IMR-90 (cell line): Measurements from ENCODE around the gene HCN3.

ENCODE experiments used
- CEBPB ChIP-seq: IDR thresholded peaks from 2 replicates; pipeline ENCODE4 v1.6.1; 2012; ENCODE audit warnings: low read depth, low read length, improper control_type of control experiment
- CHD1 ChIP-seq: IDR thresholded peaks from 2 replicates; pipeline ENCODE4 v1.6.1; 2012; ENCODE audit warnings: low read depth, low read length, improper control_type of control experiment
- FOS ChIP-seq: fragments of 150-350 bp; IDR thresholded peaks from 2 replicates; pipeline ENCODE4 v1.6.1; 2016; ENCODE audit warnings: low read depth, low read length
- MAFK ChIP-seq: IDR thresholded peaks from 2 replicates; pipeline ENCODE4 v1.6.1; 2012; ENCODE audit warnings: low read depth, low read length, improper control_type of control experiment
- MAZ ChIP-seq: IDR thresholded peaks from 2 replicates; pipeline ENCODE4 v1.6.1; 2012; ENCODE audit warnings: low read depth, mild to moderate bottlenecking, low read length, improper control_type of control experiment, moderate library complexity, borderline replicate concordance
- MXI1 ChIP-seq: IDR thresholded peaks from 2 replicates; pipeline ENCODE4 v1.6.1; 2012; ENCODE audit warnings: low read depth, mild to moderate bottlenecking, low read length, moderate library complexity, borderline replicate concordance
- NFE2L2 ChIP-seq: fragments of 150-350 bp; IDR thresholded peaks from 2 replicates; pipeline ENCODE4 v1.6.1; 2016; ENCODE audit warnings: low read depth, mild to moderate bottlenecking, low read length
- POLR2A ChIP-seq: IDR thresholded peaks from 2 replicates; pipeline ENCODE4 v1.6.1; 2012; ENCODE audit warnings: mild to moderate bottlenecking, low read depth, low read length
- RAD21 ChIP-seq: IDR thresholded peaks from 2 replicates; pipeline ENCODE4 v1.6.1; 2012; ENCODE audit warnings: low read length, improper control_type of control experiment
- RCOR1 ChIP-seq: IDR thresholded peaks from 2 replicates; pipeline ENCODE4 v1.6.1; 2012; ENCODE audit warnings: mild to moderate bottlenecking, low read length, improper control_type of control experiment; ENCODE audit not compliant: insufficient replicate concordance
- SMC3 ChIP-seq: fragments of 150-350 bp; IDR thresholded peaks from 2 replicates; pipeline ENCODE4 v1.6.1; 2016; ENCODE audit warnings: low read depth, mild to moderate bottlenecking, antibody characterized with exemption, low read length, moderate library complexity
- TF ChIP-seq, protein P1 (sequence below): conservative IDR thresholded peaks from 2 replicates; pipeline ENCODE4 v1.5.1; 2012; ENCODE audit warnings: mild to moderate bottlenecking, low read depth, low read length, improper control_type of control experiment
- TF ChIP-seq, protein P2 (sequence below): fragments of 150-350 bp; IDR thresholded peaks from 2 replicates; pipeline ENCODE4 v1.6.1; 2017; ENCODE audit warnings: mild to moderate bottlenecking, antibody characterized with exemption, low read length, low read depth
- TF ChIP-seq, protein P3 (sequence below): fragments of 150-350 bp; IDR thresholded peaks from 2 replicates; pipeline ENCODE4 v1.6.1; 2016; ENCODE audit warnings: low read depth, mild to moderate bottlenecking, low read length, moderate library complexity, borderline replicate concordance

DNA sequence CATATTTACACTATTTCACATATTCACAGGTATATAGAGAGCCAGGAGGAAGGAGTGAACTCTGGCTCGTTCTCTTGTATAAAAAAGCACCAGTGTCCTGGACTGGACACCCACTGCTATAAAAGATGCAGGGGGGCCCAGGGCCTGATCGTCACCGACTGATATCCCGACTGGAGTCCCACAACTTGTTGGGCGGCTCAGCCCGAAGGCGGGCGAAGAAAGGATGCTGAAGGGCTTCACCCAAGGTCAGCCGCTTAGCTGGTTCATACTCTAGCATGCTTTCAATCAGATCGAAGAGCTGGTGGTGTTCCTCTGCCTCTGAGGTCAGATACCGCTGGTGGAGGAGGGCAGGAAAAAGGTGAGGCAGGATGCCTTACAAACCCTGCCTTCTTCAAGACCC lies 14.2 kb upstream of the HCN3 start:
- TF ChIP-seq RAD21 (no peak), NFE2L2 (no peak), RCOR1 (no peak), MAFK (no peak), FOS (no peak), CHD1 (no peak), MXI1 (no peak), MAZ (no peak), POLR2A (no peak), CEBPB (no peak), SMC3 (no peak)
- TF ChIP-seq, protein P1, sequence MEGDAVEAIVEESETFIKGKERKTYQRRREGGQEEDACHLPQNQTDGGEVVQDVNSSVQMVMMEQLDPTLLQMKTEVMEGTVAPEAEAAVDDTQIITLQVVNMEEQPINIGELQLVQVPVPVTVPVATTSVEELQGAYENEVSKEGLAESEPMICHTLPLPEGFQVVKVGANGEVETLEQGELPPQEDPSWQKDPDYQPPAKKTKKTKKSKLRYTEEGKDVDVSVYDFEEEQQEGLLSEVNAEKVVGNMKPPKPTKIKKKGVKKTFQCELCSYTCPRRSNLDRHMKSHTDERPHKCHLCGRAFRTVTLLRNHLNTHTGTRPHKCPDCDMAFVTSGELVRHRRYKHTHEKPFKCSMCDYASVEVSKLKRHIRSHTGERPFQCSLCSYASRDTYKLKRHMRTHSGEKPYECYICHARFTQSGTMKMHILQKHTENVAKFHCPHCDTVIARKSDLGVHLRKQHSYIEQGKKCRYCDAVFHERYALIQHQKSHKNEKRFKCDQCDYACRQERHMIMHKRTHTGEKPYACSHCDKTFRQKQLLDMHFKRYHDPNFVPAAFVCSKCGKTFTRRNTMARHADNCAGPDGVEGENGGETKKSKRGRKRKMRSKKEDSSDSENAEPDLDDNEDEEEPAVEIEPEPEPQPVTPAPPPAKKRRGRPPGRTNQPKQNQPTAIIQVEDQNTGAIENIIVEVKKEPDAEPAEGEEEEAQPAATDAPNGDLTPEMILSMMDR, result no peak
- TF ChIP-seq, protein P2, sequence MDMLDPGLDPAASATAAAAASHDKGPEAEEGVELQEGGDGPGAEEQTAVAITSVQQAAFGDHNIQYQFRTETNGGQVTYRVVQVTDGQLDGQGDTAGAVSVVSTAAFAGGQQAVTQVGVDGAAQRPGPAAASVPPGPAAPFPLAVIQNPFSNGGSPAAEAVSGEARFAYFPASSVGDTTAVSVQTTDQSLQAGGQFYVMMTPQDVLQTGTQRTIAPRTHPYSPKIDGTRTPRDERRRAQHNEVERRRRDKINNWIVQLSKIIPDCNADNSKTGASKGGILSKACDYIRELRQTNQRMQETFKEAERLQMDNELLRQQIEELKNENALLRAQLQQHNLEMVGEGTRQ, result no peak
- TF ChIP-seq, protein P3, sequence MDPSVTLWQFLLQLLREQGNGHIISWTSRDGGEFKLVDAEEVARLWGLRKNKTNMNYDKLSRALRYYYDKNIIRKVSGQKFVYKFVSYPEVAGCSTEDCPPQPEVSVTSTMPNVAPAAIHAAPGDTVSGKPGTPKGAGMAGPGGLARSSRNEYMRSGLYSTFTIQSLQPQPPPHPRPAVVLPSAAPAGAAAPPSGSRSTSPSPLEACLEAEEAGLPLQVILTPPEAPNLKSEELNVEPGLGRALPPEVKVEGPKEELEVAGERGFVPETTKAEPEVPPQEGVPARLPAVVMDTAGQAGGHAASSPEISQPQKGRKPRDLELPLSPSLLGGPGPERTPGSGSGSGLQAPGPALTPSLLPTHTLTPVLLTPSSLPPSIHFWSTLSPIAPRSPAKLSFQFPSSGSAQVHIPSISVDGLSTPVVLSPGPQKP, result no peak
